BJ (cell line): Measurements from ENCODE around the gene SMIM14. TPM values are rescaled to one million over a fixed set of nuclear protein-coding genes. Genes with fewer than 3 reads are reported as not detected.
"Not testable (repeated sequence)": the region's sequence is repeated elsewhere in the genome, so short reads cannot be mapped to it uniquely, and the experiment has no call there.

Experiments used
- CTCF ChIA-PET: fragments of 350-600 bp; formaldehyde crosslinking; extraction: SDS; loops from one replicate; lab custom pipeline; 2021; ENCODE audit warnings: antibody characterized with exemption, inconsistent platforms; lab: Yijun Ruan, JAX
- POLR2A ChIA-PET: fragments of 300-600 bp; sonication (Branson Sonifier 250); formaldehyde crosslinking; extraction: SDS; loops from one replicate; lab custom pipeline; 2021; ENCODE audit warnings: antibody characterized with exemption; lab: Charles Lee
- DNase-seq: peaks from one replicate; pipeline ENCODE4 v3.0.0-alpha.2; 2011; ENCODE audit warnings: low read depth
- H3K27me3 ChIP-seq: 2 replicates; pipeline ENCODE4 v1.6.0; 2011; ENCODE audit warnings: low read length; ENCODE audit not compliant: control insufficient read depth, insufficient read depth
- H3K36me3 ChIP-seq: 2 replicates; pipeline ENCODE4 v1.5.1; 2011; ENCODE audit warnings: low read length; ENCODE audit not compliant: control insufficient read depth, insufficient read depth
- H3K4me3 ChIP-seq: 2 replicates; pipeline ENCODE4 v1.5.1; 2011; ENCODE audit warnings: low read depth, mild to moderate bottlenecking, control low read depth, low read length
- CTCF ChIP-seq: IDR thresholded peaks from 2 replicates; pipeline ENCODE4 v1.5.1; 2011; ENCODE audit warnings: low read depth, mild to moderate bottlenecking, control low read depth, inconsistent platforms, low read length, moderate library complexity; ENCODE audit not compliant: insufficient read depth
- polyA plus RNA-seq: library from polyadenylated mRNA; depleted of rRNA; stranded (reverse); fragments of >200 nt; gene quantifications from 2 replicates; pipeline ENCODE4 v1.2.3, GENCODE V29; 2011

The SMIM14 gene
- polyA plus RNA-seq, 1 experiment = 25.4 TPM

- DNase-seq = no peak
- CTCF ChIA-PET = interaction anchor here (1.2 kb wide), 1 partner anchor 74 kb away, joined by 3 read pairs; no protein-coding TSS in a partner anchor
- TF ChIP-seq CTCF = no peak
- Histone ChIP-seq H3K36me3 (no peaks in the 10 kb centered on the region; the same call in 1 of the 2 replicates), H3K27me3 (no peaks in the 10 kb centered on the region), H3K4me3 (no peak overlapping the region)
- POLR2A ChIA-PET = no interaction called here
Measured at GRCh38 chr4:39543034-39543433, 95.6 kb downstream of the SMIM14 start.

GRCh38 chr4:39542611-39543012 lies 96.1 kb downstream of the SMIM14 start:
- no peak overlapping the region for H3K4me3 ChIP-seq
- H3K36me3 ChIP-seq = no peaks in the 10 kb centered on the region; the same call in 1 of the 2 replicates
- DNase-seq = no peak
- H3K27me3 ChIP-seq = no peaks in the 10 kb centered on the region
- ChIA-PET CTCF (interaction anchor here (1.2 kb wide), 1 partner anchor 96 kb away, joined by 3 read pairs; the partner anchor contains the start of gene SMIM14), POLR2A (no interaction called here)
- TF ChIP-seq CTCF = no peak

- Histone ChIP-seq H3K4me3 (no peak overlapping the region), H3K36me3 (no peaks in the 10 kb centered on the region; the same call in 1 of the 2 replicates), H3K27me3 (no peaks in the 10 kb centered on the region)
- TF ChIP-seq CTCF = no peak
- ChIA-PET CTCF (interaction anchor here (1.2 kb wide), 1 partner anchor 96 kb away, joined by 3 read pairs; the partner anchor contains the start of gene SMIM14), POLR2A (no interaction called here)
- DNase-seq = no peak
Measured at GRCh38 chr4:39541987-39542610, 96.6 kb downstream of the SMIM14 start.

GRCh38 chr4:39539089-39539611 lies 99.5 kb downstream of the SMIM14 start:
- no peak for TF ChIP-seq CTCF
- POLR2A ChIA-PET = no interaction called here
- Histone ChIP-seq H3K4me3 (no peak overlapping the region), H3K27me3 (no peaks in the 10 kb centered on the region), H3K36me3 (no peaks in the 10 kb centered on the region; the same call in 1 of the 2 replicates)
- CTCF ChIA-PET = no interaction called here
- no peak for DNase-seq

GRCh38 chr4:39533541-39533940 lies 105.1 kb downstream of the SMIM14 start:
- Histone ChIP-seq H3K36me3 (peaks cover 4% of the 10 kb centered on the region), H3K27me3 (no peaks in the 10 kb centered on the region), H3K4me3 (no peak overlapping the region)
- CTCF ChIA-PET = interaction anchor here (0.6 to 2.0 kb wide), 2 partner anchors 15 to 84 kb away, joined by 4 read pairs; no protein-coding TSS in a partner anchor
- DNase-seq = no peak
- no peak for TF ChIP-seq CTCF
- POLR2A ChIA-PET = no interaction called here

GRCh38 chr4:39532237-39532636 lies 106.4 kb downstream of the SMIM14 start:
- H3K36me3 ChIP-seq, H3K27me3 ChIP-seq, CTCF ChIA-PET, POLR2A ChIA-PET, DNase-seq, H3K4me3 ChIP-seq: not testable (repeated sequence)
